Measurements from ENCODE around the gene PLEKHA1. TPM values are rescaled to one million over a fixed set of nuclear protein-coding genes. Genes with fewer than 3 reads are reported as not detected.

The PLEKHA1 gene
- total and polyA plus RNA-seq, 2 of the 13 experiments (the other 11 are each of a cell fraction or from before 2014, with no cell fraction given) = 32.2 to 53.3 TPM

- TF ChIP-seq ETS1 (CRISPR knock-in tag; IDR thresholded peaks at IDR 0.05) (no peak), ARID2 (CRISPR knock-in tag; IDR thresholded peaks at IDR 0.05; ENCODE audit: borderline replicate concordance) (peak; percentile 26; the same call in 1 of the 2 replicates), SNAPC2 (CRISPR knock-in tag; IDR thresholded peaks at IDR 0.05) (0 out of 2 replicates have a peak, but pooled peaks have one; percentile 22)
These were observed 43.4 kb upstream of the PLEKHA1 start (continued) for GRCh38 chr10:122331100-122331499.

- ChIA-PET CTCF (ENCODE audit: low intra/inter-chr PET ratio, low total read pairs) (no interaction called here), POLR2A (interaction anchor here (0.7 to 7.6 kb wide), 14 partner anchors 9 to 43 kb away, joined by 3 to 141 read pairs (median 7); partner anchors contain the start of gene PLEKHA1)
- DNase-seq (ENCODE audit: low spot score) (peak; percentile 93), ATAC-seq (peak; percentile 98), FAIRE-seq (peak; percentile 82)
- no peak overlapping the region for H2AFZ ChIP-seq (ENCODE audit: low read length)
- in situ Hi-C loops (cut with HindIII; ENCODE audit: extremely low pct_ligation_motif_present, low pct_unique_long_range_greater_than_20kb) (no loop called here), intact Hi-C loops (cut with micrococcal nuclease; ENCODE audit: unreplicated experiment) (loop anchor here (1.0 kb wide), 1 partner anchor 22 kb away; no protein-coding TSS in a partner anchor)
- H4K20me1 ChIP-seq (ENCODE audit: insufficient read depth, low read length) = no peaks in the 10 kb centered on the region
- H3K4me1 ChIP-seq (ENCODE audit: insufficient read depth, low read length) = peaks cover 56% of the 10 kb centered on the region
- BruUV-seq (replicated peaks) = TSS peak; percentile 95
- H3K36me3 ChIP-seq (replicated peaks in 1 of 2; ENCODE audit: control insufficient read depth in 1 of 2, insufficient read depth in 2 of 2, low read length in 2 of 2) = no peaks in the 10 kb centered on the region
- peak overlapping the region; percentile 27 to 66 (median 30); a peak in 4 of 6 replicates for H3K4me3 ChIP-seq (replicated peaks in 1 of 3; ENCODE audit: insufficient read depth in 1 of 3, low read depth in 2 of 3, low read length in 3 of 3)
- H3K9ac ChIP-seq (ENCODE audit: insufficient read depth, low read depth, low read length) = peak overlapping the region; percentile 79
- H3K27me3 ChIP-seq (ENCODE audit: control insufficient read depth in 1 of 2, insufficient read depth in 2 of 2, low read length in 2 of 2) = no peaks in the 10 kb centered on the region
- no peaks in the 10 kb centered on the region for H3K9me3 ChIP-seq (ENCODE audit: low read length)
- peak overlapping the region; percentile 87 for H3K27ac ChIP-seq (ENCODE audit: extremely low read length, insufficient read depth, low read length)
- H3K4me2 ChIP-seq (ENCODE audit: low read depth, low read length) = peak overlapping the region; percentile 89
- WGBS (ENCODE audit: low lambda C conversion rate) = 13% methylated on average over 16 of the region's 16 CpGs
- H3K79me2 ChIP-seq (ENCODE audit: insufficient read depth, low read length) = peaks cover 8% of the 10 kb centered on the region
- TF ChIP-seq CENPT (CRISPR knock-in tag; IDR thresholded peaks at IDR 0.05; ENCODE audit: low read depth) (no peak), ZBTB37 (CRISPR knock-in tag; IDR thresholded peaks at IDR 0.05) (no peak), ASH2L (IDR thresholded peaks at IDR 0.05; ENCODE audit: insufficient read length, low read depth, low read length) (peak; percentile 65), ZNF878 (CRISPR knock-in tag; IDR thresholded peaks at IDR 0.05) (no peak), ZMAT5 (CRISPR knock-in tag; IDR thresholded peaks at IDR 0.05; ENCODE audit: borderline replicate concordance, low read depth) (no peak), ZNF782 (CRISPR knock-in tag; IDR thresholded peaks at IDR 0.05; ENCODE audit: borderline replicate concordance) (no peak), STAG1 (CRISPR knock-in tag; IDR thresholded peaks at IDR 0.05) (no peak), IRF1 (CRISPR knock-in tag; IDR thresholded peaks at IDR 0.05; ENCODE audit: low read depth) (no peak), NFKB2 (CRISPR knock-in tag; IDR thresholded peaks at IDR 0.05; ENCODE audit: borderline replicate concordance) (no peak), HIVEP1 (CRISPR knock-in tag; IDR thresholded peaks at IDR 0.05) (no peak), GPBP1L1 (CRISPR knock-in tag; IDR thresholded peaks at IDR 0.05) (no peak), EED (CRISPR knock-in tag; IDR thresholded peaks at IDR 0.05) (0 out of 2 replicates have a peak, but pooled peaks have one; percentile 56)
These were observed 42.7 kb upstream of the PLEKHA1 start for GRCh38 chr10:122331615-122332446.
